PFSK-1 (cell line): ENCODE results near the gene MYT1.

Source experiments
- FOXP2 ChIP-seq: optimal IDR thresholded peaks from 2 replicates; pipeline ENCODE3; 2011; ENCODE audit warnings: borderline replicate concordance, control low read depth, inconsistent platforms; ENCODE audit not compliant: insufficient read depth; ENCODE audit errors: extremely low read length, extremely low read depth
- POLR2AphosphoS5 ChIP-seq: IDR thresholded peaks from 2 replicates; pipeline ENCODE4 v1.6.1; 2012; ENCODE audit warnings: low read depth, mild to moderate bottlenecking, control low read depth, low read length, moderate library complexity
- SIN3A ChIP-seq: IDR thresholded peaks from 2 replicates; pipeline ENCODE4 v1.6.1; 2012; ENCODE audit warnings: mild to moderate bottlenecking, low read length, moderate library complexity, borderline replicate concordance; ENCODE audit not compliant: insufficient read depth
- TAF1 ChIP-seq: IDR thresholded peaks from 2 replicates; pipeline ENCODE4 v1.6.1; 2012; ENCODE audit warnings: low read length, control low read depth, borderline replicate concordance; ENCODE audit not compliant: insufficient read depth
- TF ChIP-seq, protein P1 (sequence below), 2 experiments: IDR thresholded peaks; 2 replicates each; pipeline versions ENCODE4 v1.6.1 to v1.8.0; 2011 to 2012; ENCODE audit warnings: low read depth in 2 of 2, low read length in 2 of 2, control low read depth in 1 of 2, inconsistent platforms in 1 of 2, mild to moderate bottlenecking in 1 of 2, moderate library complexity in 1 of 2; ENCODE audit not compliant: insufficient read depth in 1 of 2

The MYT1 gene

DNA sequence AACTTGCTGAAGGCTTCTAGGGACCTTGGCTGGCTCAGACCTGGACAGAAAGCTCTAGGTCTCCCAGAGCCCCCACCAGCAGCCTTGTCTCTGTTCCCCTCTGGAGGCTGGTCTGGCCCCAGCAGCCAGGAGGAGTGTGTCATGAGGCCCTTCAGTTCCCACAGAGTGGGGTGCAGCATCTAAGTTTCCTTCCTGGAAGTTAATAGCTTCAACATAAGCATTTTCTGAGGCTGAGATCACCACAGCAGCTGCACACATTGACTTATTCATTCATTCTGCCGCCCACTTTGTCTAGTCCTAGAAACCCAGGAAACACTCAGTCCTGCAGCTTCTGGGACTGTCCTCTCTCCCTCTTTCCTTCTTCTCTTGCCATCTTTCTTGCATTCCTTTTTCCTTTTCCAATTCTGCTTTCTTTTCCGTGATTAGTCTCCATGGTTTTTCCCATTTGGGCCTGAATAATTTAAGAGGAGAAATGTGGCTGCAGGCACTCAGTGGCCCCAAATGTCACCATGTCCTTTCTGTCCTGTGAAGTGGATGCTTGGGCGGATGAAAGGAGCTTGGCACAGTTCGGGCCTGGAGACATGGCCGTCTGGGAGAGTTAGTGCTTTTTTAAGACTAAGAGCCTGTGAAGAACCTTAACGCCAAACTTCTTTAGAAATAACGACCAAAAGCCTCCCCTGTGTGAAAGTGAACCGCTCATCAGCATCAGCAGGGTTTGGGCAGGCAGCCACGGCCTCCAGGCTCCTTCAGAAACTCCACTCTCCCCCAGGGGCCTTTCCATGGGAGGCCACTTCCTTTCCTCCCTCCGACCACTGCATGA is 60.3 kb downstream of the MYT1 start:
- no peak for TF ChIP-seq POLR2AphosphoS5
- TF ChIP-seq, protein P1, sequence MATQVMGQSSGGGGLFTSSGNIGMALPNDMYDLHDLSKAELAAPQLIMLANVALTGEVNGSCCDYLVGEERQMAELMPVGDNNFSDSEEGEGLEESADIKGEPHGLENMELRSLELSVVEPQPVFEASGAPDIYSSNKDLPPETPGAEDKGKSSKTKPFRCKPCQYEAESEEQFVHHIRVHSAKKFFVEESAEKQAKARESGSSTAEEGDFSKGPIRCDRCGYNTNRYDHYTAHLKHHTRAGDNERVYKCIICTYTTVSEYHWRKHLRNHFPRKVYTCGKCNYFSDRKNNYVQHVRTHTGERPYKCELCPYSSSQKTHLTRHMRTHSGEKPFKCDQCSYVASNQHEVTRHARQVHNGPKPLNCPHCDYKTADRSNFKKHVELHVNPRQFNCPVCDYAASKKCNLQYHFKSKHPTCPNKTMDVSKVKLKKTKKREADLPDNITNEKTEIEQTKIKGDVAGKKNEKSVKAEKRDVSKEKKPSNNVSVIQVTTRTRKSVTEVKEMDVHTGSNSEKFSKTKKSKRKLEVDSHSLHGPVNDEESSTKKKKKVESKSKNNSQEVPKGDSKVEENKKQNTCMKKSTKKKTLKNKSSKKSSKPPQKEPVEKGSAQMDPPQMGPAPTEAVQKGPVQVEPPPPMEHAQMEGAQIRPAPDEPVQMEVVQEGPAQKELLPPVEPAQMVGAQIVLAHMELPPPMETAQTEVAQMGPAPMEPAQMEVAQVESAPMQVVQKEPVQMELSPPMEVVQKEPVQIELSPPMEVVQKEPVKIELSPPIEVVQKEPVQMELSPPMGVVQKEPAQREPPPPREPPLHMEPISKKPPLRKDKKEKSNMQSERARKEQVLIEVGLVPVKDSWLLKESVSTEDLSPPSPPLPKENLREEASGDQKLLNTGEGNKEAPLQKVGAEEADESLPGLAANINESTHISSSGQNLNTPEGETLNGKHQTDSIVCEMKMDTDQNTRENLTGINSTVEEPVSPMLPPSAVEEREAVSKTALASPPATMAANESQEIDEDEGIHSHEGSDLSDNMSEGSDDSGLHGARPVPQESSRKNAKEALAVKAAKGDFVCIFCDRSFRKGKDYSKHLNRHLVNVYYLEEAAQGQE (IDR thresholded peaks at IDR 0.05; ENCODE audit: insufficient read depth in 1 of 2, low read depth in 2 of 2, low read length in 2 of 2) = no peak
- TF ChIP-seq FOXP2 = no peak
- TF ChIP-seq SIN3A = no peak
- TF ChIP-seq TAF1 = no peak

DNA sequence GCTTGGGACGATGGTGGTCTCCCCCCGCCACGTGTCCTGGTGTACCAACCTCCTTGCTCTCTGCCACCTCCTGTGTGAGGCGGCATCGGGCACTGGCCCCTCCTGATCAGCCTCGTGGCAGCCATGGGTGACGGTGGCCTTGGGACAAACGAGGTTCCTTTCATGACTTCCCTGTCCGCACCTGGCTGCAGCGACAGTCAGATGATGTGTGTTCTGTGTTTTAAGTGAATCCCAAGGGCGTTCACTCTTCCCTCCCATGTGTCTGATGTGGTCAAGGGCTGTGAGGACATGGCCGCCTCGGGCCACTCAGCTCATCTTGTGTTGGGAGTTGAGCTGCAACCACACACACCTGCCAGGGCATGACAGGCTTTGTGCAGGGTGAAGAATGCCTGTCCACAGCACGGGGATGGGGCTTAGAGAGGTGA is 60.9 kb downstream of the MYT1 start:
- TF ChIP-seq, protein P1 (IDR thresholded peaks at IDR 0.05; ENCODE audit: insufficient read depth in 1 of 2, low read depth in 2 of 2, low read length in 2 of 2) = no peak
- TF ChIP-seq FOXP2 = no peak
- TF ChIP-seq TAF1 = no peak
- TF ChIP-seq SIN3A = no peak
- TF ChIP-seq POLR2AphosphoS5 = no peak

DNA sequence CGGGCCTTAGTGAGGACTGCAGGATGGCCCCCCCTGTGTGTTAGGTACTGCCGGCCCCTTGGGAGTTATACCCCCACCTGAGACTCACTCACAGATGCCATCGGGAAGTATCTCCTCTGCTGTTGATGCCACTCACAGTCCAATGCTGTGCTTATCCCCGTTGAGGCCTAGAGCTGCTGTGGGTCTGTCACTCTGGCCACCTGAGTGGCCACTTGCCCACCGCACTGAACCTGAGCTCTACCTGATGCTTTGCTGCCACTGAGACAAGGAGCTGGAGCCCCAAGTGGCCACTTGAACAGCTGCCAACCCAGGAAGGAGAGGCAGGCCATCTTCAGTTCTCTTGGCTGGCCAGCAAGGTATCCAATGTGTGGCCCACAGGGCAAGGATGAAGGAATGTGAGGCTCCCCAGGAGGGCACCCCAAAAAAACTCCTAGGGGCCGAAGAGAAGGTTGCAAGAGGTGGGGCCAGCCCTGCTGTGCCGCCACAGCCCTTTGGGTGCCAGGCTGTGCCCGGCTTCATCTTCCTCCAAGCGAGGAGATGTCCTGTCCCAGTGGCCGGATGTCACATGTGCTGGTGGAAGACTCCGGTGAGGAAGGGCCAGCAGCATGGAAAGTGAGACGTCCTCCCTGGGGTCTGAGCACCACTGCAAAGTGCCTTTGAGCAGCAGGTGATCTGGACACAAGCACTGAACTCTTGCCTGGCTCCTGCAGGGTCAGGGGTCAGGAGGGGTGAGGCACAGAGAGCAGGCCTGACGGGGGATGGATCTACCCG is 61.8 kb downstream of the MYT1 start:
- TF ChIP-seq POLR2AphosphoS5 (no peak), FOXP2 (no peak), TAF1 (no peak), SIN3A (no peak)
- TF ChIP-seq, protein P1 (IDR thresholded peaks at IDR 0.05; ENCODE audit: insufficient read depth in 1 of 2, low read depth in 2 of 2, low read length in 2 of 2) = no peak

DNA sequence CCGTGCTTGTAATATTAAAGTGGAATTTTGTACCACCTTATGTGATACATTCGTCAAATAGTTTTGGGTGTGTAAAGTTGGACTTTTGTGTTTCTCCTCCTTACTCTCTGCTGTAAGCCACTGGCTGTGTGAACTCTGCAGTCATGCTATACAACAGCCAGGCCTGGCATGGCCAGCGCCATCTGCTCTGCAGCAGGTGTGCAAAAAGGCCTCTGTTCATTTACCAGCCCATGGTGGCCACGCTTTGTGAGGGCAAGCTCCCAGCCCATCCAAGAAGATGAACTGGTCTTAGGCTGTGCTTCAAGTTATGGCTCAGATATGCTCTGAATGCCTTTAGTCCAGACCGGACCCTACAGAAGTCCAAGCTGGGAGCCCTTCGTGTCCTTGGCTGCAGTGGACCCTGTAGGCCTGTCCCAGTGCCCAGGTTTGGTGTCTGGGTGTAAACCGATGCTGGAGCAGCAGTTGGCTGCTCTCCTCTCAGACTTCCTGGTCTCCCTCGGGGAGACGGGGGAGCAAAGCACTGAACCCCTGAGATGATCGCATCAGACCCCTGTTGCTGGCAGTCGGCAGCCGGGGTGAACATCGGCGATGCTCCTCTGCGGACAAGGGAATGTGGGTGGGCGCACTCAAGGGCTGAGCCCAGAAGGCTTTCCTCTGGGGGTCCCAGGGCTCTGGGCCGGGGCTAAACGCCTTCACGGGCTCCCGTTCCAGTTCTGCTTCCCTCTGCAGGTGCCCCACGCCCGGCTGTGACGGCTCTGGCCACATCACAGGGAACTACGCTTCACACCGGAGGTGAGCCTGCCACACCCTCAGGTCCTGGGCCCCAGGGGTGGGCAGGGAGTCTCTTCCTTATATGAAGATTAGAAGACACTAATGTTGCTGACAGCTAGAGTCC is 62.7 kb downstream of the MYT1 start:
- TF ChIP-seq POLR2AphosphoS5 (no peak), SIN3A (no peak), FOXP2 (no peak), TAF1 (no peak)
- TF ChIP-seq, protein P1 (IDR thresholded peaks at IDR 0.05; ENCODE audit: insufficient read depth in 1 of 2, low read depth in 2 of 2, low read length in 2 of 2) = no peak
